ENCODE measurements around the gene KRT82.
"Not testable (repeated sequence)": the region's sequence is repeated elsewhere in the genome, so short reads cannot be mapped to it uniquely, and the experiment has no call there.

The KRT82 gene

GRCh38 chr12:52410589-52411248 lies 4.6 kb upstream of the KRT82 start:
- not testable (repeated sequence) for DNase-seq (ENCODE audit: low read depth in 3 of 3)

DNA sequence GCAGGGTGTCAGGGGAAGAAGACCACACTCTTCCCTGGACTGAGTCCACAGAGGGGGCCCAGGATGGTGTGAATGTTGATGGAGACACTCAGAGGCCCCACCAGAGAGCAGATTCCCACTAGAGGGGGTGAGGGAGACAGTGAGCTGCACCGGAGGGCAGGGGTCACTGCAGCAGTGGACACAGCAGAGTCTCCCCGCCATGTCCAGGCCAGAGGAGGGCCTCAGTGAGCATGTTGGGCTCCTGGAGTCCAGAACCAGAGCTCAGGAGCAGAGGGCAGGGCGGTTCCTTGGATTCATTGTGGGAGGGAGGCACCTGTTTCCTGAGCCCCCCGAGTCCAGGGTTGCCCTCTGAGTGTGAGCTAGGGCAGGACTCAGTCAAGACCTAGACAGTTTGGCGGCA lies 1.8 kb upstream of the KRT82 start:
- DNase-seq (ENCODE audit: low read depth in 3 of 3) = no peak

DNA sequence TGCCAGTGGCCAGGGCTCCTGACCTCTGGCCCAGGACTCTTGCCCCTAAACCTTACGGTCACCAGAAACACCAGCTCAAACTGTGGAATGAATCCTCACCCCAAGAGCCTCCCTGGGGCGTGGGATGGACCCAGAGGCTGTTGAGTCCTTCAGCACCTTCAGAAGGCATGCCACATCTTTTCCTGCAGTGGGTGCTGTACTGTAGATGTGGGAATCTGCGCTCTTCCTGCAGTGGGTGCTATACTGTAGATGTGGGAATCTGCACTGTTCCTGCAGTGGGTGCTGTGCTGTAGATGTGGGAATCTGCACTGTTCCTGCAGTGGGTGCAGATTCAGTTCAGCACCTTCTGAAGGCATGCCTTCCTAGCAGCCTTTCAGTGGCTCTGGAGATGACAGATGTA lies 1.2 kb downstream of the KRT82 start:
- no peak for DNase-seq (ENCODE audit: low read depth in 3 of 3)

DNA sequence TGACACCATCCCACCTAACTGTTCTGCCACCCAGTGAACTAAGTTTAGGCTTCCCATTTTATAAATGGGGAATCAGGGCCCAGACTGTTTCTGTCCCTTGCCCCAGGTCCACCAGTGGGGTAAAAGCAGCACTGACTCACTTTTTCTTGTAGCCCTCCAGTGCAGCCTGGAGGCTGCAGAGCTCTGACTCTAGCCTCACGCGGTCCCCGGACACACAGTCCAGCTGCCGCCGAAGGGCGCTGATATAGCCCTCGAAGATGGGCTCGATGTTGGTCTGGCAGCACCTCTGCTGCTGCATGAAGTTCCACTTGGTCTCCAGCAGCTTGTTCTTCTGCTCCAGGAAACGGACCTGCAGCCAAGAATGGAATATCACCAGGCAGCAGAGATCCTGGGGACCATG lies 2.6 kb downstream of the KRT82 start:
- no peak for DNase-seq (ENCODE audit: low read depth in 3 of 3)

DNA sequence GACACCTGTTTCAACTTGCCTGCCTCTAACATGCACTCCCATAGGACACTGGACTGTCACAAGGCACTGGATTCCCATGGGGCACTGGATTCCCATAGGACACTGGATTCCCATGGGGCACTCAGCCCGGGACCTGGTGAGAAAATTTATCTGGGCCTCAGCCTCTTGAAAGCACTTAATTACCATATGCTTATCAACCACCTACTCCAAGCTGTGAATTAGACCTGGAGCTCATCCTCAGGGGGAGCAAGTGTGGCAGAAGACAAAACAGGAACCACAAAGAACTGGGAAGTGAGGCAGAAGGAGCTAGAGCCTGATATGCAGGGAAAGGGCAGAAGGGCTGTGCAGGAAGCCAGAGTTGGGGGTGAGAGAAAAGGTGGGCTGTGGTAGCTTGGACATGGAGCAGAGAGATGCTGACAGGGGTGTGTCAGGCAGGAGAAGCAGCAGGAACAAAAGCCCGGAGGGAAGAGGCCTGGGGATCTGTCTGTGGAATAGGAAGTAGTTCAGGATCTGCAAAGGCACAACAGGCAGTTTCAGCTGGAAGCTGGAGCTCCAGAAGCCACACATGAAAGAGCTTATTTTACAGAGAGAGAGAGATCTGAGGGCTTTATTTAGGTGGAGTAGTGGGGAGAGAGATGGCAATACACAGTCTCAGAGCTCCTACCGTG lies 3.1 kb downstream of the KRT82 start:
- no peak for DNase-seq (ENCODE audit: low read depth in 3 of 3)

GRCh38 chr12:52402377-52402776 lies 3.8 kb downstream of the KRT82 start:
- DNase-seq (ENCODE audit: low read depth in 3 of 3) = no peak

DNA sequence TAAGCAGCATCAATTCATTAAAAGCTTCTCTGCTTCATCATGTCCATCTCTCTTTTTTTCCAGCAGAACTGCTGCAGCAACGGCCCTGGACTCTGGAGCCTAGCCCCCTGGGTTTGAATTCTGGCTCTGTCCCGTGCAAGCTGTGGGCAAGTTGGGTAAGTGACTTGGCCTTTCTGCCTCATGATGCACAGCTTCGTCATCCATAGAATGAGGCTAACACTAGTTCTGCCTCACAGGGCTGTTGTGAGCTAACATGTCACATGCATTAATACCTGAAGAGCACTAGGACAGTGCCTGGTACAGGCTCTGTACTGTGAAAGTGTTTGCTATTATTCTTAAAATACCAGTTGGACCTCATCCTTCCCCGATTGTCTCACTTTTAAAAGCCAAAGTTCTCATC lies 4.2 kb downstream of the KRT82 start:
- no peak for DNase-seq (ENCODE audit: low read depth in 3 of 3)

- no peak for DNase-seq (ENCODE audit: low read depth in 3 of 3)
Observed at GRCh38 chr12:52401526-52401925, 4.6 kb downstream of the KRT82 start.

- DNase-seq (ENCODE audit: low read depth in 3 of 3) = no peak
Observed at GRCh38 chr12:52400906-52401305, 5.2 kb downstream of the KRT82 start.

- DNase-seq (ENCODE audit: low read depth in 3 of 3) = no peak
Observed at GRCh38 chr12:52399756-52400155, 6.4 kb downstream of the KRT82 start.

GRCh38 chr12:52398176-52398575 lies 8.0 kb downstream of the KRT82 start:
- DNase-seq (ENCODE audit: low read depth in 3 of 3) = no peak

GRCh38 chr12:52396656-52397055 lies 9.5 kb downstream of the KRT82 start:
- no peak for DNase-seq (ENCODE audit: low read depth in 3 of 3)

GRCh38 chr12:52395761-52396434 lies 10.2 kb downstream of the KRT82 start:
- DNase-seq (ENCODE audit: low read depth in 3 of 3) = no peak

DNA sequence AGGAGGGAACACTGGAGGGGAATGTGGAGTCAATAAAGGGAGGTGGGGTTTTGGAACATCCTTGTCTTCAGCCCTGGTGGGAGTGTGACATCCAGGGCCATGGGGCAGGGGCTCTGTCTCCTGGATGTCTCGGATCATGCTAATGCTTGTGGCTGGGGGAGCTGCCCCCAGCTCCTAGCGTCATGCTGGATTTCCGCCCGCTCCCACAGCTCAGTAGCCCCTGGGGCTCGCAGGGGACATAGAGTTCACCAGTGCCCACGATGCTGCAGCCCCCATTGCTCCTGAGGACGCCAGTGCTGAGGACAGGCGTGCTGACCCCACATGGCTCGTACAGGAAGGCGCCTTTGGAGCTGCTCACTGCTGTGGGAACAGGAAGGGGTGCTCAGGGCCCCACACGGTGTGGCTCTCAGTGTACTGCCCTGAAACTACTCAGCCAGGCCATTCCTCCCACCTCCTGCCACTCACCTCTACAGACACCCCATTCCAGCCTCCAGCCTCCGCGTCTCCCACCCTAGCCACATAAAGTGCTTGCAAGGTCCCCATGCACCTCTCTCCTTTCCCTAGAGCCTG lies 11.2 kb downstream of the KRT82 start:
- DNase-seq (ENCODE audit: low read depth in 3 of 3) = no peak

- no peak for DNase-seq (ENCODE audit: low read depth in 3 of 3)
Observed at GRCh38 chr12:52392465-52393007, 13.6 kb downstream of the KRT82 start.

DNA sequence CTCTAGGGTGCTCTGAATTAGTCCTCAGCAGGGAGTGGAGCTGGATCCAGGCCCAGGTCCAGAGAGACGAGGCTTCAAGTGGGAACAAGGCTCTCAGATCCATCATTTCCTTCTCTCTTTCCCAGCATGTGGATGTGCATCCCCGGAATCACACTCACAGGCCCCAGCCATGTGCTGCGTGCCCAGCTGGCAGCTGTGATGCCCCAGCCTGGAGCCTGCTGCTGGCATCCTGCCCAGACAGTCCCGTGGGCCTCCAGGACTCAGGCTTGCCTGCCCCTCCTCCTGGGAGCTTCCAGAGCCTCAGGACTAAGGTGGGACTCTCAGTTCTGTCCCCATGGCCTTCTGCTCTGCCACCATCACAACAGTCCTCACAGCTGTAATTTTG lies 14.5 kb downstream of the KRT82 start:
- no peak for DNase-seq (ENCODE audit: low read depth in 3 of 3)

DNA sequence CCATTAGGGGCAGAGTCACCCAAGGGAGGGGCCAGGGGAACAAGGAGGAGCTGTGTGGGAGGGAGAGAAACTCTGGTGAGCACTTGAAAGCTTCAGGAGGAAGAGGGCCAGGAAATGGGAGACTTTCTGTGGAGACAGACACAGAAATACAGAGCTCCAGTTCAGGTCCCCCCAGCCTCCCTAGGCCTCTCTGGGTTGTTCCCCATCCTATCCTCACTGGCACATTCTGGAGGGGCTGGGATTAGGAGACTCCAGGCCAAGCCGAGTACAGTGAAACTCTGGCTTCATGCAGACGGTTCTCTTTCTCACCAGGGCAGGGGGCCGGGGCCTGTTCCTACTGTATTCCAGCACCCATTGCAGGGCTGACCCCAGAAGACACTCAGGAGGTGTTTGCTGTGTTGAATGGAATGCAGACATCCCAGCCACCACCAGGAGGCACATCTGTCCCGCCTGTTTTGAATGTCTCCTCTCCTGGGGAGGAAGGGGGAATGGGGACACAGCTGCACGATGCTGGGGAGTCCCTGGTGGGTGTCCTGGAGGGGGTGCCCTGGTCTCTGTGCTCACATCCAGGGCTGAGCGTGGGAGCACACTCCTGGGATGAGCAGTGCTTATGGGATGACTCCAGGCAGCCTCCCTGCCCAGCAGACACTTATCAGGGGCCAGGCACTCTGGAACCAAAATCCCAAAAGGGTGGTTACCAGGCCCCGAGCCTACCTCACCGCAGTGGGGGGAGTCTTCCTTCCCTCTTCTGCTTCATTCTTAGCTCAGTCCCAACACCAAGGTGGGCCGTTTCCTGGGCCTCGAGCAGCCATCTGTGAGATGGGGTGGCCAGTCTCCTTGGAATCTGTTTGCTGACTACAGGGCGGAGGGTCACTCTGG lies 15.2 kb downstream of the KRT82 start:
- DNase-seq (ENCODE audit: low read depth in 3 of 3) = no peak

DNA sequence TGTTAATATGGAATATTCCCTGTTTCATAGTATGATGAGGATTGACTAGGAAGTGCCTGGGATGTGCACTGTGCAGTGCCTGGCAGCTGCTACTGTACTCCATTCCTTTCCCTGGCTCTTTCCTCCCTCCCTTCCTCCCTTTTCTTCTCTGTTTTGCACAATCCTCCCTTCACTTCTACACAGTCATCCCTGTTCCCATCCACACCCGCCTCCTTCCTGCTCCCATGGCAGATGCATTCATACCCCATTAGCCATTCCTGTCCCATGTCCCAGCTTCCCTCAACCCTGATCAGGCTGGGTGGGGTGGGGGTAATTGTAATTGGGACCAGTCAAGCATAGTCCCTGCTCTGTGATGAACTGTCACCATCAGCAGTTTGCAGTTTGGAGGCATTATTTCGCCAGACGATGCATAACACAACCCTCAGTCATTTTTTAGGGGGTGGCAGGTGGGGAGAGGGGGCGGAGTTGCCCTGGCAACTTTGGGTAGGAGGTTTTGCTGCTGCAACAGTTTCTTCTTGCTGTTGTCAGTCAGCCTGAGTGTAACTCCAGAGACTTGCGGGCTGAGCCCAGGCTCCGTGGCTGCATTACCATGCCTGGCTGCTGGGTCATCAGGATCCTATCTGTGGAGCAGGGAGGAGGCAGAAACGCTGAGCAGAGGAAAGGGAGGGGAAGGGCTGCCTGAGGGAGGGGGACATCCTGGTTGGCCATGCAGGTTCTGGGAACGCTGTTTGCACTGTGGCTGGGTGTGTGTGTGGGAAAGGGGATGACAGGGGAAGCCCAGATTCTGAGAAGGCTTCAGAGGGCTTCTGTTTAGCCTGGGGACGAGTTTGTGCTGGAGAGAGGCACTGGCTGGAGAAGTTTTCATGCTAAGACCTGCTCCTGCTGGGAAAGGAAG lies 16.6 kb downstream of the KRT82 start:
- no peak for DNase-seq (ENCODE audit: low read depth in 3 of 3)

DNA sequence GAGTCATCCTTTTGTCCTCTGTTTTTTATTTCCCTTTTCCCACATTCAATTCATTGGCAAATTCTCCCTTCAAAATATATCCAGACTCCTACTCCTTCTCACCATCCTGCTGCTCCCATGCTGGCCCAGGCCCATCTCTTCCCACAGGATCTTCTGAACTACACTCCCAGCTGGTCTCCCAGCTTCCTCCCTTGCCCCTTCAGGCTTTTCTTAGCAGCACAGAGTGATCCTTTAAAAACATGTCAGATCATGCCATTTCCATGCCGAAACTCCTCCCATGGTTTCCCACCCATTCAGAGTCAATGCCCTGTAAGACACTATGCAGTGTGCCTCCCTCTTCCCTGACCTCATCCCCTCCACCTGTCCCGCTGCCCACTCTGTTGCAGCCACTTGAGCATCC lies 18.3 kb downstream of the KRT82 start:
- DNase-seq (ENCODE audit: low read depth in 3 of 3) = no peak

DNA sequence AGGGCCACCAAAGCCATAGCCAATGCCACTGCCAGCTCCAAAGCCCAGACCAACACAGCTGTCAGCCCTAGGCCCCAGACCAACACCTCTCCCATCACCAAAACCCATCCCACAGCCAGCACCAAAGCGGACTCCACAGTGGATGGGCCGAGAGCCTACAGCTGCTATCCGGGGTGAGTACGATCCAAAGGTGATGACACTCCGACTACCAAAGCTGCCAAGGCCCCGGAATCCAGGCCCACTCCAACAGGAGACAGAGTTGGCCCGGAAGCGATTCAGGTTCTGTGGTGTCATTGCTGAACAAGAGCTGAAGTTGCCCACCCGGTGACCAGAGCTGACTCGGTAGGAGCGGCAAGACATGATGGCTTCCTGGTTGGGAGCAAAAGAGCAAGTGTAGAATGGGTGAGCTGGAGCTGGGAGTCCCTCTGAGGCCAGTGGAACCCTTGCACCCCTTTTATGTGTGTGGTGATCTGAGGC lies 20.9 kb downstream of the KRT82 start, which contains the start of gene KRT84:
KRT84 (minus strand) TSS at position 427 of the 477 bp plus-strand sequence; CDS start at position 360, 67 bp downstream.
- no peak for DNase-seq (ENCODE audit: low read depth in 3 of 3)
